ENCODE measurements around the gene SGK2.

The SGK2 gene

DNA sequence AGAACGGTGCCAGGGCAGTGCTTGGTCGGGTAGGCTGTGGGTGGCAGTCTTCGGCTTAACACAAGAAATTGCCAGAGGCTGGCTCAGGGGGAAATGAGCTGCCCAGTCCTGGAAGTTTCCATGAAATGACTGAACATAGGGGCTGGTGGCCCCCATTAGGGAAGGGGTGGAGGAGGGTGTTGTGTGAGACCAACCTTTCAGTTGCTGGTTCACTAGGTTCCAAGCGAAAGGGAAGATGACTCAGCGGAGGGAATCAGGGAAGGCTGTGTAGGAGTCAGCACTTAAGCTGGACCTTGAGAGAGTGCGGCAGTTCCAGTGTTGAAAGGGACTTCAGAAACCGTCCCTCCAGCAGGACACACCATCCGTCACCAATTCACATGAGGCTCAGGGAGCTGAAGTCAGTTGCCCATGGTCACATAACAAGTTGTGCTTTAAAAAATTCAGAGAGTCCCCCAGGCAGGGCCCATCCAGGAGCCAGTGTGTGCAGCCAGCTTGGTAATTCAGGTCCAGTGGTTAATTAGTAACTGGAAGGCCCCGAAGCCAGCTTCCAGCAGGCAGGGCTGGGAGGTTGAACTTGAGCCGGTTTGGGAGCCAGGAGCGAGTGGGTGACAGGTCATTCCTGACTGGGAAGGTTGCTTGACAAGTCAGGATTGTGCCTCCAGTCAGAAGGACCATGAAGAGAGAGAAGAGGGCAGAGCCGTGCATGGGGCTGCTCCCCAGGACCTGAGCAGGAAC is at the start of gene SGK2:
SGK2 (plus strand) TSS at position 616 of the 735 bp plus-strand sequence. CDS start 7,469 bp downstream, outside the sequence.
- no peak for DNase-seq (ENCODE audit: low read depth)

DNA sequence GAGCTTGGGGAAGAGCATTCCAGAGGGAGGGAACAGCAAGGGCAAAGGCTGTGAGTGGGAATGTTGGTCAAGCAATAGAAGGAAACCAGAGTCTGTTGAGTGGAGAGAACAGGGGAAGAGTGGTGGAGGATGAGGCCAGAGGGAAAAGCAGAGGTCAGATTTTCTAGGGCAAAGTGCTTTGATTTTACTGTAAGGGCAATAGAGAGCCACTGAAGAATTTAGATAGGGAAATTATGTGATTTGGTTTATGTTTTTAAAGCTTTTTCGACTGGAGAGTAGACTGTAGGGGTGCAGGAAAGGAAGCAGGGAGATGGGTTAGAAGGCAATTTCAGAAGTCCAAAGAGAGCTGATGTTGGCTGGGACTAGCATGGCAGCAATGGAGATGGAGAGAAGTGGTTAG is 46.9 kb upstream of the SGK2 start:
- DNase-seq (ENCODE audit: low read depth) = no peak

DNA sequence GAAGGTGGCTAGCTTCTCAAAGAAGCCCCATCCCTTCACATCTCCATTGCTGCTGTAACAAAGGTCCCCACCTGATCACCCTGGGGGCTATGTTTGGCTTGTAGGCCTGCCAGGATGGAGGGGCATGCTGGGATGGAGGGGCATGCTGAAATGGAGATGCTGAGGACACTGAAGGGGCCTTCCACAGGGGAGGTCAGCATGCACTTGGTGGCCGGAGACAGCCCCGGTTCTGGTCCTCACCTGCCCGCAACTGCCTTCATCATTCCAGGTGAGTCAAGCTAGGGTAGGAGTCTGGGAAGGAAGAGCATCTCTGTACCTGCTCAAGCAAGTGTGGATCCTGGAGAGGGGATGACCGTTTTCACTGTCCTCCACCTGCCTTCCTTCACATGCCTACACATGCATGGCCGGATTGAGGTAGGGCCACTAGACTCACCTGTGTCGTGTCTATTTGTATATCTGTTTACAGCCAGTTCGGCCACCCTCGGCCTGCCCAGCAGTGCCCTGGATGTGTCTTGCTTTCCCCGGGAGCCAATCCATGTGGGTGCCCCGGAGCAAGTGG is 45.4 kb upstream of the SGK2 start:
- no peak for DNase-seq (ENCODE audit: low read depth)

DNA sequence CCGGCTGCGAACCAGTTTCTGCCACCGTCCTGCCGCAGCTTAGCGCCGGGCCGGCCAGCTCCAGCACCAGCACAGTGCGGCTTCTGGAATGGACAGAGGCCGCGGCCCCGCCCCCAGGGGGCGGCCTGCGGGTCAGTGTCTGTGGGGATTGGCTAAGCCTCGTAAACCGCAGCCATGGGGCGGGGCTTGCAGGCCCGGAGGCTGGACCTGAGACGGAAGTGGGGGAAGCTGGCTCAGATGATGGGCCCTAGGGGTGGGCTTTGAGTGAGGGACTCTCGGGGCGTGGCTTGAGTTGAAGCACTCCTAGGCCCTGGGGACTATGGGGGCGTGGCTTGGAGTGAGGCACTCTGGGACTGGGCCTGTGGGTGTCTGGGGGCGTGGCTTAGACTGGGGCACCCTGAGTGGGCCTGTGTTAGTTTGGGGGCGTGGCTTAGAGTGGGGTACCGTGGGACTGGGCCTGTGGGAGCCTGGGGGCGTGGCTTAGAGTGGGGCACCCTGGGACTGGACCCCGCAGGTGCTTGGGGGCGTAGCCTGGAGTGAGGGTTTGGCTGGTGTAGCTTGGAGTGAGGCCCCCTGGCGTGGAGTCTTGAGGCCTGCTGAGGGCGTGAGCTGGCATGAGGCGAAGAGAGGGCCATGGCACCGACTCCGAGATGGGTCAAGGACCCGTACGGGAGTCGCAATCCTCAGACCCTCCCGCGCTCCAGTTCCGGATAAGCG is 44.7 kb upstream of the SGK2 start:
- peak; percentile 86 for DNase-seq (ENCODE audit: low read depth)

DNA sequence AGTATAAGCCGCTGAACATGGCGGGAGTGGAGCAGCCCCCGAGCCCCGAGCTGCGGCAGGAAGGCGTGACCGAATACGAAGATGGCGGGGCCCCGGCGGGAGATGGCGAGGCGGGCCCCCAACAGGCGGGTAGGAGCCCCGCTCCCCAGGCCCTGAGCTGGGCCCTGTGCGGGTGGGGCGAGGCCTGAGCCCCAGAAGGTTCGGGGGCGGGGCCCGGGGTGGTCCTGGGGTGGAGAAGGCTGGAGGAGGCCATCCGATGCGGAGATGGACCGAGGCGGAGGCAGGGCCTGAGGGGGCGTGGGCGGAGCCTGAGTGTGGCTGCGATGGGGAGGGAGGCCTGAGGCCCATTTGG is 44.2 kb upstream of the SGK2 start:
- DNase-seq (ENCODE audit: low read depth) = peak; percentile 16

DNA sequence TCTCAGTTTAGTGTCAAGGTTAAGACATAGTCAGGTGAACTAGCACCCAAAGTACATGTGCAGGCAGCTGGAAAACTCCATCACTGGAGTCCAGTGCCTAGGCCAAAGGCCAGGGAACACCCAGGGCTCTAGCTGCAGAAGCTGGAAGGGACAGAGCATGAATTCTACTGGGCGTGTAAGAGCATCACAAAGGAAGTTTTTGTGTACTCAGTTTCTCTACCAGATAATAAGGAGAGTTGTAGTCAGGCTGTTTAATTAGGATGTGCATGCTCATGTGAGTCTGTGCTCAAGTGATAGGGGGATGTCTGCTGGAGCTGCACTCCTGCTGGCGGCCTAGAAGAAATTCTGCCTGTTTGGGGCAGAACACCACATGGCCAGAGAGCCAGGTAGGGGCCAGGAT is 43.2 kb upstream of the SGK2 start:
- DNase-seq (ENCODE audit: low read depth) = no peak

DNA sequence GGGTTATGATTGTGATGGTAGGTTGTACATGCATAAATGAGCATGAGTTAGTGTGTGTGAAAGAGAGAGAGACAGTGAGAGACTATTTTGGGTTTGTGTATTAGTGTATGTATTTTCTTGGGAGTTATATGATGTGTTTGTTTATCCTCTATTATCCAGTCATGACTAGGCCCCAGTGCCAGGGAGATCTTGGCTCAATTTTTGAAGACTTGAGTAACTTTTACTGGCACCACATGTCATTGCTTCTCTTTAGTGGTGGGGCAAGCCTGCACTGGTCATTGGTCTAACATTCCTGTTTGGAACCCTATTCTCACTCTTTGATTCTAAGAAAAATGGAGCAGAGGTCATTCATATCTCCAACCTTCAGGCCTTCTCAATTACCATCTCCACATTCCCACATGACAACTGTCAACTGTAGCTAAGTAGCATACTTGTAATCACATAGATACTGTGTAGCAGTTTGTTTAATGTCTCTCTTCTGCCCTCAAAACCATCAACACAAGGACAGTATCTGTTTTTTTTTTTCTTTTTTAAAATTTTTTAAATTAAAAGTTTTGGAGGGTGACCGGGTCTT is 42.5 kb upstream of the SGK2 start:
- no peak for DNase-seq (ENCODE audit: low read depth)

DNA sequence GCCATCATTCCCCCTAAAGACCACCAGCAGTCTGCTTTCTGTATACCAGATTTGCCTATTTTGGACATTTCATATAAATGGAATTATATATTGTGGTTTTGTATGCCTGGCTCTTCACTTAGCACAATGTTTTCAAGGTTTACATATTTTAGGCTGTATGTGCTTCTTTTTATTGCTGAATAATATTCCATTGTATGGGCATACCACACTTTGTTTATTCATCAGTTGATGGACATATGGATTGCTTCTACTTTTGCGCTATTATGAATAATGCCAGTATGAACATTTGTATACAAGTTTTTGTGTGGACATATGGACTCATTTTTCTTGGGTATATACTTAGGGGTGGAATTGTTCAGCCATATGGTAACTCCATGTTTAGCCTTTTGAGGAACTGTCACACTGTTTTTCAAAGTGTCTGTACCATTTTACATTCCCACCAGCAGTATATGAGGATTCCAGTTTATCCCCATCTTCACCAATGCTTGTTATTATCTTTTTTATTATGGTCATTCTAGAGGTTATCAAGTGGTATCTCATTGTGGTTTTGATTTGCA is 38.7 kb upstream of the SGK2 start:
- no peak for DNase-seq (ENCODE audit: low read depth)

DNA sequence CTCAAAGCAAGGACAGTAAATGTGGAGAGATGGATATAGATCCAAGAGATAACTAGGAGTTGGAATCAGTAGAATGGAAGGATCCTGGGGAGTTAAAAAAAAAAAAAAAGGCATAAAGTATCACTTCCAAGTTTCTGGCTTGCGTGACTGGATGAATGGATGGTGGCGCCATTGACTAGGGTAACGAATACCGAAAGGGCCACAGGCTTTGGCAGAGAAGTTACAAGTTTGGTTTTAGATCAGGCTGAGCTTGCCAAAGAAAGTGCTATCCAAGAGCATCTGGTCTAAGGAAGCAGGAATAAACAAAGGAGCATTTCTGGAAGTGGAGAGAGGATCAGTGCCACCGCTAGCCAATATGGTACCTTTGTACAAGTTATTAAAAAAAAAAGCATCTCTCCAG is 33.8 kb upstream of the SGK2 start:
- DNase-seq (ENCODE audit: low read depth) = no peak

DNA sequence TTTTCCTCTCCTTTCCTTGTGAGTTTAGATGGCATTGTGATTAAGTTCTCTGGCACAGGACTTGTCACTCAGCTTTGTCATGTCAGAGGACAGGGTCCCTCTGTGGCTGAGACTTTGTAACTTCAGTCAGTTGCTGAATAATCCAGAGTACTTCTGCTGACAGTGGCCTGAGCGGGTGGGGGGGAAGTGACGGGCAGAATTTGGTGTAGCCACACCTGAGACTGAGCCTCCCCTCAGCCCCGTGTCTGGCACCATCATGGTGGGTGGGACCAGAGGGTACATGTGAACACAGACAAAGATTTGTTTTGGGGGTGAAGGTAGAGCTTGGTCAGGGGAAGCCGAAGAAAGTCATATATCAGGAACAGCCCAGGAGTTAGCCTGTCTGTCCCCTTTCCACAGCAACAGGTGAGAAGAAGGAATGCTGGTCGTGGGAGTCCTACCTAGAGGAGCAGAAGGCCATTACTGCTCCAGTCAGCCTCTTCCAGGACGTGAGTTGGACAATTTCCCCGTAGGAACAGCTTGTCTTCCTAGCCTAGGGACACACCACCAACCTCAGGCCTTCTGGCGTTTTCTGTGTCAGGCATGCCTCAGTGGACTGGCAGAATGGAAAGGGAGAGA is 30.5 kb upstream of the SGK2 start:
- no peak for DNase-seq (ENCODE audit: low read depth)

DNA sequence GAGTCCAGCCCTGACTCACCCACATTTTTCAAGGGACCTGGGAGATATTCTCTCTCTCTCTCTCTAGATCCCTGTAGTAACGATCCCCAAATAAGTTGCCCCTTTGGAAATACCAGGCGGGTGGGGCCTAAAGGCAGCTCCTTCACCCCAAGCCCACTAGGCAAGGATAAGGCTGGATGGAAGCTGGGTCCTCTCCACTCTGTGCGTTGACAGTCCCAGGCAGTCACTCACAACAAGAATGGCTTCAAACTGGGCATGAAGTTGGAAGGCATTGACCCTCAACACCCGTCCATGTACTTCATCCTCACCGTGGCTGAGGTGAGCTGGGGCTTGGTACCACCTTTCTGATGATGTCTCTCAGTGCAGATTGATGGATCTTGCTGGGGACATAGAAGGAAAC is 29.8 kb upstream of the SGK2 start:
- DNase-seq (ENCODE audit: low read depth) = no peak

DNA sequence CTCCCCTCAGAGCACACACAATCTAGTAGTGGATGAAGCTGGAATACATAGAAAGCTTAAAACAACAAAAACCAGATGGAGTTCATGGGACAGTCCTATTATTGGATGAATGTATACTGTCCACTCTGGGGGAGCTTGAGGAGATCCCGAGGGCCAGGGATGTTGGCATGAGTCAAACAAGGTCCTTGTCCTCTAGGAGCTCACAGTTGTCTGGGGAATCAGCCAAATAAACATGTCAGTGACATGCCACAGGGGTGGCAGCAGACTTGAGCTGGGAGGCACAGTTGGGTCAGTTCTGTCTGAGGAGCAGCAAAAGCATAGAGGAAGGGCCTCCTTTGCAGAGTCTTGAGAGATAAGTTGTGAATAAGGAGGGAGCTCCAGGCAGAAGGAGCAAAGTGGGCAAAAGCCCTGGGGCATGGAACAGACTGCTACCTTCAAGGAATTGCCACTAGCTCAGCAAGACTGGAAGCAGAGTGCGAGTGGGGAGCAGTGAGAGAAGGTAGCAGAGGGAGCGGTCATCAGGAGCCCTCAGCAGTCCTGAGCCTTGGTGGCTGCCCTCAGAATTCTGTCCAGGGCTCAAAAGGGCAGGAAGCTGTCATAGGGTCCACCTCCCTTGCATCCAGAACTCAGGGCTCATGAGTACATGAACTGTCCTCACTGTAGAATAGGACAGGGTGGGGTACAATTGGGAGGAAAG is 29.2 kb upstream of the SGK2 start:
- no peak for DNase-seq (ENCODE audit: low read depth)

DNA sequence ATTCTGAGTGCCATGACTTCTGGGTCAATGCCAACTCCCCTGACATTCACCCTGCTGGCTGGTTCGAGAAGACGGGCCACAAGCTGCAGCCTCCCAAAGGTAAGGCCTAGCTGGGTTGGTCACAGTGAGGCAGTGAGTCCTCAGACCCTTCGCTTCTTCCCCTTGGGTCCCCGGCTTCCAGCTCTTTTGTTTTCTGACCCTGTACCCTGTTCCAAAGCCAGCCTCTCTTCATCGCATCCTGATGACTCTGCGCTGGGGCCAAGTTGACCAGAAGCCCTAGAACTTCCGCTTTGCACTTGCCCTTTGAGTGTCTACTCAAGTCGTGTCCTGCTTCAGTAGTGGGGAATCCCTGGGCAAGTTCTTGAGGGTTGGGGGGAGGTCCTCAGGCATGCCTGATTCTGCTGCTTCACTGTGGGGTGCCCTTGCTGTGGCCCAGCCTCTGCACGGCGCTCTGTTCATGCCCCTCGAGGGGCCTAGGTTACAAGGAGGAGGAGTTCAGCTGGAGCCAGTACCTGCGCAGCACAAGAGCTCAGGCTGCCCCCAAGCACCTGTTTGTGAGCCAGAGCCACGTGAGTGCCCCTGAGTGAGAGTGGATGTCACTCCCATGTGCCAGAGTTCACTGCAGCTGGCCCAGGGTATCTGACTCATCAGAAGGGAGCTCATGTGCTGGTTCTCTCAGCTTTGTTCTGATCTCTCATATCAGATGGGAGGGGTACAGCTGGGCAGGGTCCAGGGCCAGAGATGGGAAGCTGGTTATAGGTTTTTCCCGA is 28.3 kb upstream of the SGK2 start:
- no peak for DNase-seq (ENCODE audit: low read depth)

DNA sequence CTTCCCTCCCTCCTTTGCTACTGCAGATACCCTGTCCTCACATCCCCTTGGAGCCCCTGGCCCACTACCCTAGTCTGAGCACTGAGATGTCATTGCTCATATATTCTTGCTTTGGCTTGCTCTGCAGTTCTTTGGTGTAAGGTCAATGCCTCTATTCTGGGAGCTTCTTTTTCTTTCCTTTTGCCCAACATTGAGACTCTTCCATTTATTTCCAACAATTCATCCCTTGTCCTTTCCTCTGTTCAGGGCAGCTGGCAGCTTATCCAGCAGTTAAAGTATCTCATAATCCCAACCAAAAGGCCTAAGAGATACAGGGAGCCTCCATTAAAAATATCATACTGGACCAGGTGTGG is 27.8 kb upstream of the SGK2 start:
- no peak for DNase-seq (ENCODE audit: low read depth)

DNA sequence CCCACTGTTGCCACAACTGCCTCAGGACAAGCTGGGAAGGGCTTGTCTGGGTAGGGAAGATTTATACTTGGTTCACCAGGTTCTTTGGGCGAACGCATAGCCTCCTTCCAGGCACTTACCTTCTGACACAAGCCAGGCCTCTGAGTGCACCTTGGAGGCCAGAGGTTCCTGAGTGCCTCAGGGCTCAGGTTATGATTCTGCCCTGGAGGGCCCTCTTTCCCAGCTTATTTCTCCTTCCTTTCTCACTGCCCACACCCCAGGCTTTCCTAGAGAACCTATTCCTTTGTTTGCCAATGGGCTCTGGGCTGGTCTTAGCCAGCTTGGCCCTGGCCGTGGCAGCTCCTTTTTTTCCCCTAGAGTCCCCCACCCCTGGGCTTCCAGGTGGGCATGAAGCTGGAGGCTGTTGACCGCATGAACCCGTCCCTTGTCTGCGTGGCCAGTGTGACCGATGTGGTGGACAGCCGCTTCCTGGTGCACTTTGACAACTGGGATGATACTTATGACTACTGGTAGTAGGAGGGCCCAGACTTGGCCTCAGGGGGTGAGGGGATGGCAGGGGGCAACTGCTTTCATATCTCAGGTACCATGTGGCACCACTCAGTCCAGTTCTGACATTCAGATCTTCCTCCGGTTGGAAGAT is 26.3 kb upstream of the SGK2 start:
- no peak for DNase-seq (ENCODE audit: low read depth)

DNA sequence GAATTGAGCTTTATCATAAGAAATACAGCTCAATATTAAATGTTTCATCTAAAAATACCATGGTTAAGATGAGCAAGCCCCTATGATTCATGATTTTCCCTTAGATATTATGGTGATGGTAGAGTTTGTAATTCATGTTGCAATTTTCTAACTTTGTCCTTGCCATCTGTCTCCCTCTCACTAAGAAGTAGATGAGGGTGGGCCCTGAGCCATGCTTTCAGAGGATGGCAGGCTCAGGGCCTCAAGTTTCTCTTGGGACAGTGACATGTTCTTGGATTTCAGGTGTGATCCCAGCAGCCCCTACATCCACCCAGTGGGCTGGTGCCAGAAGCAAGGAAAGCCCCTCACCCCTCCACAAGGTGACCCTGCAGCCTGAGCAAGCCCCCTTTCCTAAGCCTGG is 25.8 kb upstream of the SGK2 start:
- DNase-seq (ENCODE audit: low read depth) = no peak

DNA sequence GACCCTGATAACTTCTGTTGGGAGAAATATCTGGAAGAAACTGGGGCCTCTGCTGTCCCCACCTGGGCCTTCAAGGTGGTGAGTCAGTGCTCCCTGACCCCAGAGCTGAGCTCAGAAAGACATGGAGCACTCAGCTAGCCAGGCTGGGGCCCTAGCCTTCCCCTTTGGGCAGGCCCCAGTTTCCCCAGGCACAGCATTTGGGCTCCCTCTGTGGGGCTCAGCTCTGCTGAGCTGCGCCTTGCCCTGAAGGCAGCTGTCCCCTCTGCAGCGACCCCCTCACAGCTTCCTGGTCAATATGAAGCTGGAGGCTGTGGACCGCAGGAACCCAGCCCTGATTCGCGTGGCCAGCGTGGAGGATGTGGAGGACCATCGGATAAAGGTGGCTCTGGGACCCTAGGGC is 24.8 kb upstream of the SGK2 start:
- DNase-seq (ENCODE audit: low read depth) = no peak

DNA sequence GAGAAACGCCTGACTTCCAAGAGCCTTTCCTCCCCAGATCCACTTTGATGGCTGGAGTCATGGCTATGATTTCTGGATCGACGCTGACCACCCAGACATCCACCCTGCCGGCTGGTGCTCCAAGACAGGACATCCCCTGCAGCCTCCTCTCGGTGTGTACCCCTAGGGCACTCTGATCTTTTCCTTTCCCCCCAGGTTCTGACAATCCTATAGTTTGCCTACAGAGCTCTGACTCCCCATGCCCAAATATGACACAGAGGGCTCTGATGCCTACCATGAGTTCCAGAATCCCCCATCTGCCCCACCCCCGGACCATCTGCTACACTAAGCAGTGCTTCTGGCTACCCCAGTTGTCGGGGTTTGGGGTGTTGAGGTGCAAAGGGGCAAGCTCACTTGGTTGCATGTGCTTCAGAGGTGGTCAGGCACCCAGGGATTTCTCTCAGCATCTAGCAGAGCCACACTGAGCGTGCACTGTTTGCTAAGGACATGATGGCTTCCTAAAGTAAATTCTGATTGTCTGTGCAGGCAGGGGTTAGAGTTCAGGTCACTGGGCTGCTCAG is 24.0 kb upstream of the SGK2 start:
- DNase-seq (ENCODE audit: low read depth) = no peak

DNA sequence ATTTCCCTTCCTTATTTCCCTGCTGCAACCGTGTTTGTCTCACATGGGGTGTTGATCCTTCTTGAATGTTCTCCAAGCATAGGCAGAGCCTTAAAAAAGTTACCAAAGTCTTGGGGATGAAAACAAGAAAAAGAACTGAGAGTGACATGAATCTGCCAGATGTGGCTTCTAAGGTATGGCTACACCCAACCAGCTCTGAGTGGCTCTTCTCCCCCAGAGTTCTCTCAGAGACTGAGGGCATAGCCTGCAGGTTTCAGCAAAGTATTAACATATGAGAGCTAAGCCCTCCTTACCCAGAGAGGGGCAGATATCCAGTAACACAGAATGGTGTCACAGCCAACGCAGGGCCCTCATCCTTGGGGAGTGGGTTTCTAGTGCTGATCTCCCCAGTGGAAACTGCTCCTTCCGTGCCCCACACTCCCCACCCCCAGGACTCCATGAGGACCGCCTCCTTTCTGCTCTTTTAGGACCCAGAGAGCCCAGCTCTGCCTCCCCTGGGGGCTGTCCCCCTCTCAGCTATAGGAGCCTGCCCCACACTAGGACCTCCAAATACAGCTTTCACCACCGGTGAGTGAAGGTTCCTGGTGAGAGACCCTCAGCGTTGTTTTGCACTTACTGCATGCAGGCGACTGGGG is 23.3 kb upstream of the SGK2 start:
- DNase-seq (ENCODE audit: low read depth) = no peak
